HG03378 (cell line): ENCODE measurements around the gene NDST3.

Experiments used
- ATAC-seq: cut with Tn5 transposase; IDR thresholded peaks from one replicate; pipeline ENCODE4 v1.9.1; 2021; ENCODE audit warnings: mild to moderate bottlenecking, moderate library complexity; ENCODE audit not compliant: unreplicated experiment

NDST3 gene

DNA sequence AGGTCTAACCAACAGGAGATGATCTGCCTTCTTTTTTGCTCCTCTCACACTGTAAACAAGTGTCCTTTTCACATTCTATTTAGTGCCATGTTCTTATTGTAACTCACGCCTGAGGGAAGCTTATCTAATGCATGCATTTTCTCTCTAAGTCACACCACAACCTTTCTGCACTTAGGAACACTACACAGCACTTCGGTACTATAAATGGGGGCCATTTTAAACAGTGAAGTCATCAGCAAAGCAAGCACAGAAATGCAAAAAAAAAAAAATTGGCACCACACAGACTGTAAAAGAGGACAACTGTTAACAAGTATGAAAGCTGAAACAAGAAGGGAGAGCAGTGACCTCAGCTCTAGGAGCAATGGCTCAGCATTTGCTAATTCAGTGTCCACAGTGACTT, 273.4 kb downstream of the NDST3 start:
- no peak for ATAC-seq
